Dermis blood vessel endothelial cell (primary cell): ENCODE measurements around the gene FIGN. TPM values are rescaled to one million over a fixed set of nuclear protein-coding genes. Genes with fewer than 3 reads are reported as not detected.
A peak's percentile ranks its signal among the peaks of the same experiment; 100 is the strongest.

Source experiments
- DNase-seq: peaks from one replicate; pipeline ENCODE4 v3.0.0; 2010
- total RNA-seq: library from RNA; depleted of rRNA; stranded (reverse); fragments of >200 nt; gene quantifications from 2 replicates; pipeline ENCODE4 v1.2.3, GENCODE V29; 2014

FIGN gene
- total RNA-seq, 1 donor from 2014 or later = under 0.01 TPM

- peak; percentile 53 for DNase-seq
Measured at GRCh38 chr2:163736433-163737189, 803 bp upstream of the FIGN start.

- DNase-seq = peak; percentile 26
Measured at GRCh38 chr2:163734881-163735684, 725 bp downstream of the FIGN start.

- DNase-seq = no peak
Measured at GRCh38 chr2:163734401-163734800, 1.4 kb downstream of the FIGN start.

GRCh38 chr2:163733956-163734355, 1.9 kb downstream of the FIGN start:
- DNase-seq = no peak

- no peak for DNase-seq
Measured at GRCh38 chr2:163733301-163733938, 2.4 kb downstream of the FIGN start.

GRCh38 chr2:163732727-163733126, 3.1 kb downstream of the FIGN start:
- no peak for DNase-seq

- DNase-seq = no peak
Measured at GRCh38 chr2:163731735-163732134, 4.1 kb downstream of the FIGN start.

- no peak for DNase-seq
Measured at GRCh38 chr2:163730556-163730955, 5.3 kb downstream of the FIGN start.

- no peak for DNase-seq
Measured at GRCh38 chr2:163729636-163730273, 6.1 kb downstream of the FIGN start.

GRCh38 chr2:163723881-163724280, 11.9 kb downstream of the FIGN start:
- DNase-seq = no peak

- no peak for DNase-seq
Measured at GRCh38 chr2:163723348-163723747, 12.5 kb downstream of the FIGN start.

GRCh38 chr2:163719331-163719730, 16.5 kb downstream of the FIGN start:
- DNase-seq = no peak

GRCh38 chr2:163717993-163718680, 17.7 kb downstream of the FIGN start:
- DNase-seq = no peak

GRCh38 chr2:163717515-163717914, 18.3 kb downstream of the FIGN start:
- DNase-seq = no peak

- no peak for DNase-seq
Measured at GRCh38 chr2:163716101-163716500, 19.7 kb downstream of the FIGN start.

GRCh38 chr2:163715668-163716067, 20.1 kb downstream of the FIGN start:
- DNase-seq = no peak

- no peak for DNase-seq
Measured at GRCh38 chr2:163715199-163715598, 20.6 kb downstream of the FIGN start.

GRCh38 chr2:163713534-163714311, 22.1 kb downstream of the FIGN start:
- no peak for DNase-seq

GRCh38 chr2:163711699-163712098, 24.1 kb downstream of the FIGN start:
- no peak for DNase-seq

- peak; percentile 4 for DNase-seq
Measured at GRCh38 chr2:163711258-163711657, 24.6 kb downstream of the FIGN start.

GRCh38 chr2:163709270-163709669, 26.5 kb downstream of the FIGN start:
- DNase-seq = no peak

- DNase-seq = no peak
Measured at GRCh38 chr2:163708265-163708664, 27.5 kb downstream of the FIGN start.
